HL-60 (cell line): ENCODE data around the gene S100A16.

ENCODE experiments used
- DNase-seq, 2 experiments: peaks; one replicate each; pipeline ENCODE4 v3.0.0-alpha.2; 2010 to 2020; ENCODE audit warnings: low read depth in 1 of 2, low spot score in 1 of 2
- H3K27ac ChIP-seq: fragments of 250-450 bp; sonication (Bioruptor Pico); replicated peaks from 2 replicates; pipeline ENCODE4 v1.5.1; 2020; ENCODE audit warnings: mild to moderate bottlenecking, moderate library complexity
- H3K27me3 ChIP-seq: fragments of 250-450 bp; sonication (Bioruptor Pico); 2 replicates; pipeline ENCODE4 v1.5.1; 2021; ENCODE audit warnings: mild to moderate bottlenecking, moderate library complexity; ENCODE audit not compliant: insufficient read depth, poor library complexity, severe bottlenecking
- H3K4me3 ChIP-seq: replicated peaks from 2 replicates; pipeline ENCODE4 v1.5.1; 2011; ENCODE audit warnings: mild to moderate bottlenecking, control low read depth, low read length; ENCODE audit not compliant: insufficient read depth
- CTCF ChIP-seq: IDR thresholded peaks from one replicate; pipeline ENCODE4 v1.5.1; 2011; ENCODE audit warnings: low read length, control low read depth, inconsistent platforms; ENCODE audit not compliant: insufficient read depth
- GABPA ChIP-seq: IDR thresholded peaks from 2 replicates; pipeline ENCODE4 v1.6.1; 2012; ENCODE audit warnings: low read depth
- POLR2AphosphoS5 ChIP-seq: IDR thresholded peaks from 2 replicates; pipeline ENCODE4 v1.6.1; 2012; ENCODE audit warnings: low read depth
- REST ChIP-seq: IDR thresholded peaks from 2 replicates; pipeline ENCODE4 v1.6.1; 2012; ENCODE audit warnings: low read depth; ENCODE audit not compliant: insufficient replicate concordance
- SPI1 ChIP-seq: IDR thresholded peaks from 2 replicates; pipeline ENCODE4 v1.6.1; 2012; ENCODE audit warnings: low read depth, mild to moderate bottlenecking, borderline replicate concordance

S100A16 gene

GRCh38 chr1:153643816-153644215 is 30.9 kb upstream of the S100A16 start:
- Histone ChIP-seq H3K27ac (no peak overlapping the region), H3K27me3 (no peaks in the 10 kb centered on the region), H3K4me3 (no peak overlapping the region)
- TF ChIP-seq GABPA: no peak
- TF ChIP-seq REST: no peak
- TF ChIP-seq SPI1: no peak
- no peak for TF ChIP-seq POLR2AphosphoS5
- TF ChIP-seq CTCF: no peak
- DNase-seq: no peak

- H3K4me3 ChIP-seq: no peak overlapping the region
- DNase-seq: no peak
- no peak overlapping the region for H3K27ac ChIP-seq
- no peaks in the 10 kb centered on the region for H3K27me3 ChIP-seq
- TF ChIP-seq GABPA (no peak), REST (no peak), POLR2AphosphoS5 (no peak), SPI1 (no peak), CTCF (no peak)
Measured at GRCh38 chr1:153643100-153643499, 30.2 kb upstream of the S100A16 start.

GRCh38 chr1:153642161-153642560 is 29.2 kb upstream of the S100A16 start:
- no peak for TF ChIP-seq CTCF
- TF ChIP-seq POLR2AphosphoS5: no peak
- no peak for TF ChIP-seq GABPA
- TF ChIP-seq SPI1: no peak
- no peak for TF ChIP-seq REST
- DNase-seq: no peak
- Histone ChIP-seq H3K27ac (no peak overlapping the region), H3K27me3 (no peaks in the 10 kb centered on the region), H3K4me3 (no peak overlapping the region)
